ENCODE results near the gene SPATA6L. TPM values are rescaled to one million over a fixed set of nuclear protein-coding genes. Genes with fewer than 3 reads are reported as not detected.
"Not testable (repeated sequence)": the region's sequence is repeated elsewhere in the genome, so short reads cannot be mapped to it uniquely, and the experiment has no call there.

Gene SPATA6L
- total RNA-seq, 1 donor from 2014 or later, result 10.9 TPM

GRCh38 chr9:4630836-4631235 lies 35.4 kb downstream of the SPATA6L start:
- no peak for DNase-seq

GRCh38 chr9:4622016-4622415 lies 44.3 kb downstream of the SPATA6L start:
- no peak for DNase-seq

GRCh38 chr9:4620881-4621555 lies 45.3 kb downstream of the SPATA6L start:
- no peak for DNase-seq

- no peak for DNase-seq
Measured at GRCh38 chr9:4620057-4620765, 46.1 kb downstream of the SPATA6L start.

GRCh38 chr9:4618700-4619099 lies 47.6 kb downstream of the SPATA6L start:
- no peak for DNase-seq

GRCh38 chr9:4617752-4618151 lies 48.5 kb downstream of the SPATA6L start:
- DNase-seq, result no peak

GRCh38 chr9:4615778-4616177 lies 50.5 kb downstream of the SPATA6L start:
- no peak for DNase-seq

GRCh38 chr9:4615251-4615650 lies 51.0 kb downstream of the SPATA6L start:
- no peak for DNase-seq

- no peak for DNase-seq
Measured at GRCh38 chr9:4614627-4615026, 51.7 kb downstream of the SPATA6L start.

GRCh38 chr9:4606033-4606432 lies 60.2 kb downstream of the SPATA6L start:
- not testable (repeated sequence) for DNase-seq

- peak; percentile 4 for DNase-seq
Measured at GRCh38 chr9:4604678-4605095, 61.6 kb downstream of the SPATA6L start.

GRCh38 chr9:4603830-4604229 lies 62.5 kb downstream of the SPATA6L start:
- DNase-seq, result no peak

GRCh38 chr9:4600368-4600767 lies 65.9 kb downstream of the SPATA6L start:
- no peak for DNase-seq

- no peak for DNase-seq
Measured at GRCh38 chr9:4596165-4596922, 69.9 kb downstream of the SPATA6L start.

- DNase-seq, result no peak
Measured at GRCh38 chr9:4594994-4595393, 71.3 kb downstream of the SPATA6L start.

- no peak for DNase-seq
Measured at GRCh38 chr9:4594545-4594944, 71.7 kb downstream of the SPATA6L start.

GRCh38 chr9:4592886-4593285 lies 73.4 kb downstream of the SPATA6L start:
- DNase-seq, result no peak

GRCh38 chr9:4592295-4592694 lies 74.0 kb downstream of the SPATA6L start:
- no peak for DNase-seq

GRCh38 chr9:4591123-4591500 lies 75.2 kb downstream of the SPATA6L start:
- DNase-seq, result no peak

GRCh38 chr9:4590430-4591122 lies 75.7 kb downstream of the SPATA6L start:
- no peak for DNase-seq

GRCh38 chr9:4588721-4589120 lies 77.6 kb downstream of the SPATA6L start:
- DNase-seq, result no peak

GRCh38 chr9:4585135-4585534 lies 81.1 kb downstream of the SPATA6L start:
- no peak for DNase-seq

- DNase-seq, result no peak
Measured at GRCh38 chr9:4584636-4585035, 81.6 kb downstream of the SPATA6L start.

Data from occipital lobe (tissue), 2 donors.